ENCODE results near the gene PEX14.

The PEX14 gene

DNA sequence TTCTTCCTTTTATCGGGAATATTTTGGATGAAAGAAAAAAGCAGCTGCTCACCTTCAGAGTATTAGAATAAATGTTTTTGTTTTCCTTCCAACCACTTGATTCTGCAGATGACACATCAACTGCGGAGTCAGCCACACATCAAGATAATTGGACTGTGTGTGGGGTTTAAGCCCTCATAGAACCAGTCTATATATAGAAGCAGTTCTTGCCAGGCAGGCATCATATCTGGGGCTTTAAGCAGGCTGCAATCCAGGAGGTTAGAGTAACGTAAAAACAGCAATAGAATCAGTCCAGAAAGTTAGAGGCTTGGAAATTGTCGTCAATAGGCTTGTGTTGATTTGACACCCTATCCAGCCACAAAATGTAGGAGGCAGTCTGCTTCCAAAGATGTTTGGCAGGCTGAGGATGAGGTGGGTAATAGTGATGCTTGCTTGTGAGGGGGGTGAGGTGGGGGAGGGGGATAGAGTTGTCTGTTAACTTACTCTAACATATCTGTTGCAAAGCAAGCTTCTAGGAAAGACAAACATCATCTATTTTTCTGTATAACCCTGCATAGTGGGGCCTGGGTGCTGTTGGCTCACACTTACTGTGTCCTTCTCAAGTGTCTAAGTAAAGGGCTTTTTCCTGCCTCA is 64.8 kb downstream of the PEX14 start:
- DNase-seq (ENCODE audit: low read depth): no peak

GRCh38 chr1:10540277-10541005 is 65.7 kb downstream of the PEX14 start:
- no peak for DNase-seq (ENCODE audit: low read depth)
- H3K4me3 ChIP-seq (ENCODE audit: control insufficient read depth, low read depth, low read length): no peak overlapping the region
- TF ChIP-seq, protein P1, sequence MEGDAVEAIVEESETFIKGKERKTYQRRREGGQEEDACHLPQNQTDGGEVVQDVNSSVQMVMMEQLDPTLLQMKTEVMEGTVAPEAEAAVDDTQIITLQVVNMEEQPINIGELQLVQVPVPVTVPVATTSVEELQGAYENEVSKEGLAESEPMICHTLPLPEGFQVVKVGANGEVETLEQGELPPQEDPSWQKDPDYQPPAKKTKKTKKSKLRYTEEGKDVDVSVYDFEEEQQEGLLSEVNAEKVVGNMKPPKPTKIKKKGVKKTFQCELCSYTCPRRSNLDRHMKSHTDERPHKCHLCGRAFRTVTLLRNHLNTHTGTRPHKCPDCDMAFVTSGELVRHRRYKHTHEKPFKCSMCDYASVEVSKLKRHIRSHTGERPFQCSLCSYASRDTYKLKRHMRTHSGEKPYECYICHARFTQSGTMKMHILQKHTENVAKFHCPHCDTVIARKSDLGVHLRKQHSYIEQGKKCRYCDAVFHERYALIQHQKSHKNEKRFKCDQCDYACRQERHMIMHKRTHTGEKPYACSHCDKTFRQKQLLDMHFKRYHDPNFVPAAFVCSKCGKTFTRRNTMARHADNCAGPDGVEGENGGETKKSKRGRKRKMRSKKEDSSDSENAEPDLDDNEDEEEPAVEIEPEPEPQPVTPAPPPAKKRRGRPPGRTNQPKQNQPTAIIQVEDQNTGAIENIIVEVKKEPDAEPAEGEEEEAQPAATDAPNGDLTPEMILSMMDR (IDR thresholded peaks at IDR 0.05; ENCODE audit: control insufficient read depth, insufficient read depth, low read depth, low read length, missing control alignments): no peak

More for the DNA sequence above, 64.8 kb downstream of the PEX14 start:
- TF ChIP-seq, protein P1 (IDR thresholded peaks at IDR 0.05; ENCODE audit: control insufficient read depth, insufficient read depth, low read depth, low read length, missing control alignments): no peak
- H3K4me3 ChIP-seq (ENCODE audit: control insufficient read depth, low read depth, low read length): no peak overlapping the region

DNA sequence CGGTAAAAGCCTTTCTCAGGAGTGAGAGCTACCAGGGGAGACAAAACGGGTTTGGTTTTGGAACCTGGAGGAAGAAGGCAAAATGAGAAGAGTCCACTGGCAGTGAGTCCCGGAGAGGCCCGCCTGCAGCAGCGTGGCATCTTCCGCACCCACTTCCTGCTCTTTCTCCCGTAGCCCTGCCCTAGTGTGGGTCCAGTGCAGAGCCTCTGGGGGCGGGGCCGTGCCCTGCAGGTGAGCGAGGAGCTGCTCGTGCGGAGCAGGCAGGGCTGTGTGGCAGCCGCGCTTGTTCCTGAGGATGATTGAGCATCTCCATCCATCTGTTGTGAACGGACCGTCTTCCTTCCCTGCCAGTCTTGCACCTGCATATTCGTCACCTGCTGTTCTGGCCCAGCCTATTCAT is 66.5 kb downstream of the PEX14 start:
- H3K4me3 ChIP-seq (ENCODE audit: control insufficient read depth, low read depth, low read length): no peak overlapping the region
- TF ChIP-seq, protein P1 (IDR thresholded peaks at IDR 0.05; ENCODE audit: control insufficient read depth, insufficient read depth, low read depth, low read length, missing control alignments): no peak
- no peak for DNase-seq (ENCODE audit: low read depth)

DNA sequence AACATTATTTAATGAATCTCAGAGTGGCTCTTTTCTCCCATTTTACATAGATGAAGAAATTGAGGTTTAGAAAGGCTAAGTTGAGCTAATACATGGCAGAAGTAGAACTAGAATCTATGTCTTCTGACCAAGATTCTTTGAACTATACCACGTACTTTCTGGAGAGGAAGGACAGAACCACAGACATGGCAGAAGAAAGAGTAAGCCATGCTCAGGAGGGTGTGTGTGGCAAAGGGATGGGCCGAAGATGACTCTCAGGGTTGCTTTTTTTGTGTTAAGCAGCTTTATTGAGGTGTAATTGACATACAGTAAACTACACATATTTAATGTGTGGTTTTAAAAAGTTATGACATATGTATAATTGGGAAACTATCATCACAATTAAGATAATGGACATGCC is 69.5 kb downstream of the PEX14 start:
- no peak for DNase-seq (ENCODE audit: low read depth)
- TF ChIP-seq, protein P1 (IDR thresholded peaks at IDR 0.05; ENCODE audit: control insufficient read depth, insufficient read depth, low read depth, low read length, missing control alignments): no peak
- no peak overlapping the region for H3K4me3 ChIP-seq (ENCODE audit: control insufficient read depth, low read depth, low read length)

DNA sequence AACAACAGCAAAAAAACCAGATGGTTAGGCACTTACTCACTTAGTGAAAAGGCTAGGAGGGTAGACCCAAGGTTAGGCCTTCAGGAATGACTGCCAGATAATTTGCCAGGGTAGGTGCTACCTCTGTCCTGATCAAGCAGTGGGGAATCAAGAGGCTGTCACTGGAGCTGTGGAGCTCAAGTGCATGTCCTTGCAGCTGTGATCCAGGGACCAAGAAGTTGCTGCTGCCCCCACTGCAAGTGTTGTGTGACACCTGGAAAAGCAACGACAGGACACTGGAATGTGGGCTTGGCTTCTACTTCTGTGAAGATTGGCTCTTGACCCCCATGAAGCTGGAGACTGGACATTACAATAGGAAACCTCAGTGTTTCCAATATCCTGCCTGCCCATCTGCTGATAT is 72.1 kb downstream of the PEX14 start:
- H3K4me3 ChIP-seq (ENCODE audit: control insufficient read depth, low read depth, low read length): no peak overlapping the region
- no peak for DNase-seq (ENCODE audit: low read depth)
- TF ChIP-seq, protein P1 (IDR thresholded peaks at IDR 0.05; ENCODE audit: control insufficient read depth, insufficient read depth, low read depth, low read length, missing control alignments): no peak

- DNase-seq (ENCODE audit: low read depth): no peak
- H3K4me3 ChIP-seq (ENCODE audit: control insufficient read depth, low read depth, low read length): no peak overlapping the region
- TF ChIP-seq, protein P1 (IDR thresholded peaks at IDR 0.05; ENCODE audit: control insufficient read depth, insufficient read depth, low read depth, low read length, missing control alignments): no peak
Observed at GRCh38 chr1:10549904-10550664, 75.3 kb downstream of the PEX14 start.

All from AG09309 (cell line).